ENCODE results near the gene PPID.

GRCh38 chr4:158739600-158739999 is 16.4 kb upstream of the PPID start:
- TF ChIP-seq, protein P1, sequence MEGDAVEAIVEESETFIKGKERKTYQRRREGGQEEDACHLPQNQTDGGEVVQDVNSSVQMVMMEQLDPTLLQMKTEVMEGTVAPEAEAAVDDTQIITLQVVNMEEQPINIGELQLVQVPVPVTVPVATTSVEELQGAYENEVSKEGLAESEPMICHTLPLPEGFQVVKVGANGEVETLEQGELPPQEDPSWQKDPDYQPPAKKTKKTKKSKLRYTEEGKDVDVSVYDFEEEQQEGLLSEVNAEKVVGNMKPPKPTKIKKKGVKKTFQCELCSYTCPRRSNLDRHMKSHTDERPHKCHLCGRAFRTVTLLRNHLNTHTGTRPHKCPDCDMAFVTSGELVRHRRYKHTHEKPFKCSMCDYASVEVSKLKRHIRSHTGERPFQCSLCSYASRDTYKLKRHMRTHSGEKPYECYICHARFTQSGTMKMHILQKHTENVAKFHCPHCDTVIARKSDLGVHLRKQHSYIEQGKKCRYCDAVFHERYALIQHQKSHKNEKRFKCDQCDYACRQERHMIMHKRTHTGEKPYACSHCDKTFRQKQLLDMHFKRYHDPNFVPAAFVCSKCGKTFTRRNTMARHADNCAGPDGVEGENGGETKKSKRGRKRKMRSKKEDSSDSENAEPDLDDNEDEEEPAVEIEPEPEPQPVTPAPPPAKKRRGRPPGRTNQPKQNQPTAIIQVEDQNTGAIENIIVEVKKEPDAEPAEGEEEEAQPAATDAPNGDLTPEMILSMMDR (IDR thresholded peaks at IDR 0.05; ENCODE audit: low read length) = no peak
- no peak for TF ChIP-seq EZH2 (IDR thresholded peaks at IDR 0.05; ENCODE audit: borderline replicate concordance, low read length)

Data from OCI-LY1 (cell line).